ENCODE measurements around the gene SFTA2. TPM values are rescaled to one million over a fixed set of nuclear protein-coding genes. Genes with fewer than 3 reads are reported as not detected.
"Not testable (repeated sequence)": the region's sequence is repeated elsewhere in the genome, so short reads cannot be mapped to it uniquely, and the experiment has no call there.

SFTA2 gene
- total RNA-seq, 1 experiment from 2014 or later: not detected

DNA sequence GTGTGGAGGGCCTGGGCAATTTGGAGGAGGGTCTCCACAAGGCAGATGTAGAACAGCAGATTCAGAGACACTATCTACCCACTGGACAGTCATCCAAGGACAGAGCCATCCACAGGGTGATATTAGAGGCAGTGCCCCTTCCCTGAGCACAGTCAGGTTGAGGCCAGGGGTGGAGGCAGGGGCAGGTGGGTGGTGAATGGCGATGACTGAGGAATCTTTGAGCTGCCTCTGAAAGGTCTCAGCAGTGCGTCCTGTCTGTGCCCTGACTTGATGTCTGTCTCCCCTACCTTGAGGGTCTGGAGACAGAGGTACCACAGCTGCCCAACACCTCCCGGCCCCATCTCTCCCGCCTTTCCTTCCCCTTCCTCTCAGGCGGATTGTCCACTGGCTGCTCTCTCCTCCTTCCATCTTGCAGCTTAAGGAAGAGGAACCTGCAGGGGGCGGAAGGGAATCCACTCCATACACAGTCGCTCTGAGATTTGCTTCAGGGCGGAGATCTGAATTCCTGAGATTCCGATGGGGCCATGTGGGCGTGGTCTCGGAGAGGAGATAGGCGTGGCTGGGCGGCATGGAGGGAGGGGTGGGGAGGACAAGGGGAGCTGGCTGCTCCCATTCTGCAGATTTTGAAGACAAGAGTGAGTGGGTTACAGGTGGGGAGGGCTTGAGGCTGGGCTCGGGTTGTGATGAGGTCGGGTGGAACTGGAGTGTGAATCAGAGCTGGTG lies 10.5 kb upstream of the SFTA2 start:
- DNase-seq (ENCODE audit: low read depth): peak; percentile 93

DNA sequence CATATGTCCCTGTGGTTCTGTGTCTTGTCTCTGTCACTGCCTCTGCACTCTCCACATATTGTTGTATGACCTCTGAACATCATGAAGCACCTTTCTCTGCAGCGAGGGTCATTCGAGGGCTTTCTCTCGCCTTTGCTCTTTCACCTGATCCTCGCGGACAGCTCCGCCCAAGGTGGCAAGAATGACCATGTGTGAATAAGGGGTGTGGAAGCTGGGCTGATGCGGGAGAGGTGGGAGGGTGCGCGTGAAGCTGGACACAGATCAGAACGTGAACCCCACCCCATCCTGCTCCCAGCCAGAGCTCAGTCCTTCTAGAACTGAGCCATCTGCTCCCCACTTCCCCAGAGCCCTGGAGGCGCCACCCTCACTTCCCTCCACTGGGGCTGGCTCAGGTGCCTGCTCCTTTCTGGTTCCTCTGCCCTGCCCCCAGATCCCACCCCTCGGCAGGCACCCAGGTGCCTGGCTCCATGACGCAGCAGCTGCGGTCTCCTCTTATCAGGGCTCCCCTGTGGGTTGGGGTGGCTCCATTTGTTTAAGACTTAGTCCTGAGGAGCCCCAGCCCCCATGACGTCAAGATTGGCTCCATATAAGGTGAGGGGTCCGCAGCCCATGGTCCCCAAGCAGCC lies 8.5 kb upstream of the SFTA2 start, which contains the start of gene MUCL3:
Gene MUCL3 (plus strand): TSS at position 613 of the 626 bp plus-strand sequence. CDS start 27 bp downstream, outside the sequence.
- DNase-seq (ENCODE audit: low read depth): no peak

DNA sequence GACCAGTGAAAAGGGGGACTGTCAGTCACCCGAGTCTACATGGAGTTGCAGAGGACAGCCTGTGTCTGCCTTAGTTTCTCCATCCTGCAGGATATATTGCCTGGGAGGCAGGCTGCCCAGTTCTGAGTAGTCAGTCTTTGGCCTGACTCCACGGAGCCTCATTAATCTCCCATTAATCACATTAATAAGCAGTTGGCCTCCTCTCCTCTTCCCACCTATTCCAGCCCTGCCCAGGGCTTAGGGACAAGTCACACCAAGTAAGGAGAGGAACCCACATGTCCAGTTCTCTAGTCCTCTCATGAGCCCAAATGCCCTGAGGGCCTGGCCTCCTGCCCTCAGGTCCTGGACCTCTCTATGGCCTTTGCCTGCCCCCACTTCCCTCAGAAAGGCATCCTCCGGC lies 7.5 kb upstream of the SFTA2 start:
- DNase-seq (ENCODE audit: low read depth): peak; percentile 46

DNA sequence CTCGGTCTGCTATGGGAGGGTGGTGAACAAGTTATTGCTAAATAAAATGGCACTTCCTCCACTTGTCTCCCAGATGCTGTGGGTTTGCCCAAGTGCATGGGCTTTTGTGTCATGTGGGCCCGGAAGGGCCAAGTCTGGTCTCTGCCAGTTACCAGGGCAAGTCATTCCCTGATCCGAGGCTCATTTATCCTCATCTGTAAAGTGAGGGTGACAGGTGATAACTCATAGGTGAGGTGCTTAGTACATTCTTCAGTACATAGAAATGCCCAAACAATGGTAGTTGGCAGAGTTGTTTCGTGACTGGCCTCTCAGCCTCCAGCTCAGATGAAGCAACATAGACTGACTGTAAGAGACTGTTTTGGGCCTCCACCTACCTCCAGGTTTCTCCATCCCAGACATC lies 6.8 kb upstream of the SFTA2 start:
- DNase-seq (ENCODE audit: low read depth): no peak

DNA sequence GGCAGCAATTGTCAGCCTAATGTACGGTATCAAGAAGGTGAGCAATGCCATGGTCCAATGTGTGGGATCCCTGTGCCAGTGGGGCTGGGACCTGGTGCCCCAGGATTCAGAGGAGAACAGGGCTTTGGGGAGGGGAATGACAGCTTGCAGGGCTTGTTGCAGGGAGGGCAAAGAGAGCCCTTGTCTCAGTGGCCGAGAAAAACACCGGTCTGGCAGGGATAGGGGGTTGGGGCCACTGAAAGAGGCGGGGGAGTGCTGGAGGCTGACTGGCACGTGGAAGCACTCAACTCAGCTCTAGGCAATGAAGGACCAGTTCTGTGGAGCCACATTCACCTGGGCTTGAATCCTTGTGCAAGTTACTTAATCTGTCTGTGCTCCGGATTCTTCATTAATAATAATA lies 5.3 kb upstream of the SFTA2 start:
- DNase-seq (ENCODE audit: low read depth): no peak

DNA sequence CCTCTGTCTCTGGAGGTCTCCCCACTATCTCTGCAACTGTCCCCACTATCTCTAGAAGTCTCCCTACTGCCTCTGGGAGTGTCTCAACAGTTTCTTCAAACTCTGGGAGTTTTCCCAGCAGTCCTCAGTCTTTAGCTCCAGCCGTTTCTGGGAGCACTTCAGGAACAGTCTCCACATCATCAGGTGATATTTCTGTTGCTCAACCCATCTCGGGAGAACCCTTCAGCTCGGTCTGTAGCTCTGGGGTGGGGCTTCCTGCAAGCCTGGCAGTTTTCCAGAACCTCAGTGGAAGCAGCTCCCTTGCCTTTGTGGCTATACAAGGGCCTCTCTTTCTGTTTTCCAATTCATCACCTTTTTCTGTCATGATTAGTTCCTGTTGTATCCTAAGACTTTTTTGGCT lies 3.0 kb upstream of the SFTA2 start:
- no peak for DNase-seq (ENCODE audit: low read depth)

DNA sequence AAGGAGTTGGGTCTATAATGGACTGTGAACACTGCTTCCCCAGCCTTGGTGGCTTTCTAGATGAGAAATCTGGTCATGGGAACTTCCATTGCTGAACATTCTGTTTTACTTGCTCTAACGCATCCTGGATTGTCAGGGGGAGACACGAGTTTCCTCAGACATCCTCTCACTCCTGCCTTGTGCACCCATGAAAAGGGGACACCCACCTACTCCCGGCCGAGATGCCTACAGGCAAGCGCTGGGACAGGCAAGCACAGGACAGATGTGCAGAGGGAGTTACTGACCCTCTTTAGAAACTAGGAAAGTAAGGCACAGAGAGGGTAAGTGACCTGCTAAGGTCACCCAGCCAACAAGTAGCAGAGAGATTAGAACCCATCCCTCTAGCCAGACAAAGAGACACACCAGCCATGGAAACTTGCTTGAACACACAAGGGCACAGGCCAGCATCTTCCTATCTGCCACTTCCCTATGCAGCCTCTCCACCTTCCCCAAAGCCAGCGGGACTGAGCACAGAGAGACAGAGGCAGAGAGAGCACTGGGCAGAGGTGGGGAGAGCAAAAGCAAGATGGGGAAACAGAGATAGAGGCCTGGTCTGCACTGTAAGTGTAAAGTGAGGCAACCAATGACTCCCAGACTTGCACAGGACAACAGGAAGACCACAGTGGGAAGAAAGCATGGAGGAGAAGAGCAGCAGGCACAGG lies 845 bp upstream of the SFTA2 start:
- DNase-seq (ENCODE audit: low read depth): no peak

DNA sequence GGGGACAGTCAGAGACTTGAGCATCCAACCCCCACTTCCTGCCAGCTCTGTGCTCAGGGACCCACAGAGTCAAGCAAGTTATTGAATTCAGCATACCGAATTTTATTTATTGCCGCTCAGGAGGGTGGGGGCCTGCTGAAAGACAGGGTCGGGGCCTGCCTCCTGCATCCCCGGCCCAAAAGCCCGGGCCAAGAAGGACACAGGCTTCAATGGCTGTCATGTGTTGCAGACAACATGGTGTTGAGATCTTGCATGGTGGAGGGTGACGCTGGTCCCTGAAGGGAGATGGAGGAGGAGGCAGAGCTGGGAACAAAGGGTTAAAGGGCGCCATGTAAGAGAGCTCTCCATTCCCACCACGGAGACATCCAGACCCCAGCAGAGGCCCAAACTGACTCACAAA lies 698 bp downstream of the SFTA2 start:
- no peak for DNase-seq (ENCODE audit: low read depth)

DNA sequence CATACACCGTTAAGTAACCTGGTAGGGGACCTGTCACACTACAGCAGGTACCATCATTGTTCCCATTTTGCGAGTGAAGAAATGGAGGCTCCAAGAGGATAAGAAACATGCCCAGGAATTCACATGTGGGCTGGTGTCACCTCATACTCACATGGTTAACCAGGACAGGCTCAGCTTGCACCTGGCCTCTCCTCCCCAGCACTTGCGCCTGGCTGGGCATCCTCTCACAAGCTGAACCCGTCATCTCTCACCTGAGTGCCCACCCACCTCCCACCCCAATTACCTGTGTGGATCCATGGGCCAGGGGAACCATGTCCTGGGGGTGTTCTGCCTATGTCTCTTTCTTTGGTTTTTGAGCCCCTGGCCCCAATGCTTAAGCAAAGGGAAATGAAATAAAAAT lies 1.5 kb downstream of the SFTA2 start:
- DNase-seq (ENCODE audit: low read depth): no peak

DNA sequence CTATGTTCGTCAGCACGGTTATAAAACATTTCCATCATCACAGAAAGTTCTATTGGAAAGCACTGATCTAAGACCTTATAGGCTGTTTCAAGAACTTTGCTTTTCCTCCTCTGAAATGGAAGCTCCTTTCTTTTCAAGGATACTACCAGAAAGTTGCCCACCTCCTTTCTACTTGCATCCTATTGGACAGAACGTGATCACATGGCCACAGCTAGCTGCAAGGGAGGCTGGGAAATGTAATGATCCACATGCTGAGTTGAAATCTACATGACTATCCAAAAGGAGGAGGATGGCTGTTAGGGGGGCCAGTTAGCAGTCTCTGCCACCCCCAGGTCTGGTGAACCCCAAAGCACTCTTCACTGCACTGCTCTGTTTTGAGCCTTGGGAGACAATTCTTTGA lies 3.3 kb downstream of the SFTA2 start:
- no peak for DNase-seq (ENCODE audit: low read depth)

DNA sequence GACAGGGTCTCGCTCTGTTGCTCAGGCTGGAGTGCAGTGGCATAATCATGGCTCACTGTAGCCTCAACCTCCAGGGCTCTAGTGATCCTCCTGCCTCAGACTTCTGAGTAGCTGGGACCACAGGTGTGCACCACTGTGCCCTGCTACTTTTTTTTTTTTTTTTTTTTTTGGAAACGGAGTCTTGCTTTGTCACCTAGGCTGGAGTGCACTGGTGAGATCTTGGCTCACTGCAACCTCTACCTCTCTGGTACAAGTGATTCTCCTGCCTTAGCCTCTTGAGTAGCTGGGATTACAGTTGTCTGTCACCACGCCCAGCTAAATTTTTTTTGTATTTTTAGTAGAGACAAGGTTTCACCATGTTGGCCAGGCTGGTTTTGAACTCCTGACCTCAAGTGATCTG lies 4.9 kb downstream of the SFTA2 start:
- not testable (repeated sequence) for DNase-seq (ENCODE audit: low read depth)

DNA sequence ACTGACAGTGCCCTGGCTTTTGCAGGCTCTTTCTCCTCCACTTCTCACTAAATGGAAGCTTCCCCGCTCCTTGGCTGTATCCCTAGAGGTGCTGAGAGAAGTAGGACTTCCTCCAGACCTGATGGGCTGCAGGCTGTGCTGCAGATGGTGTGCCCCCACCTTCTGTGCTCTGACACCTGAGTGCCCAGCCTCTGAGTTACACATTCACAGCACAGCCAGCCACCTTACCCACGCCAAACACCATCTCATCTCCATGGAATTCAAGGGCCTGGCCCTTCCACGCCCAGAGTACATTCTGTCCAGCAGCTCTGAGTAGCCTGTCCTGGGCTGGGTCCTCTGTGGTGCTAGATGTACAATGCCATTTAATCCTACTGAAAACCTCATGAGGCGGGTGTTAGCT lies 5.3 kb downstream of the SFTA2 start:
- peak; percentile 43 for DNase-seq (ENCODE audit: low read depth)

DNA sequence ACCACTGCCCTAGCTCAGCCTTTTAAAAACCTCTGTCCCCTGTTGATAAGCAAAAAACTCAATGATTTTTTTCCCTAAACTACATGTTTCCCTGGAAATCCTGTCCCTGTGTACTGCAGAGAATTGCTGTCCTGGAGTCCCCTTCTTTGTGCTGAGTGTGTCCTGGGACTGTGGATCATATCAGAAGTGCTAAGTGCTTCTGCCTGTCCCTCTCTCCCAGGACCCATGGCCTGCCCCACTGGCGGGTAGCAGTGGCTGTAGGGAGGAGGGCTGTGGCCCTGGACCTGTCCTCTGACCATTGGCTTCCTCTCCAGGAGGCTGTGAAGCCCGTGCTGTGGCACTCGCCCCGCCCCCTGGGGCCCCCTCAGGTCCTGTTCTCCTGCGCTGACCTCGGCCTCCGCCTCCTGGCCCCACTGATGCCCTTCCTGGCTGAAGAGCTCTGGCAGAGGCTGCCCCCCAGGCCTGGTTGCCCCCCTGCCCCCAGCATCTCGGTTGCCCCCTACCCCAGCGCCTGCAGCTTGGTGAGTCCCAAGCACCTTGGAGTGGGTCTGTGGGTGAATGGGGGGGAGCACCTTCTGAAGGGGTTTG lies 7.8 kb downstream of the SFTA2 start:
- not testable (repeated sequence) for DNase-seq (ENCODE audit: low read depth)

DNA sequence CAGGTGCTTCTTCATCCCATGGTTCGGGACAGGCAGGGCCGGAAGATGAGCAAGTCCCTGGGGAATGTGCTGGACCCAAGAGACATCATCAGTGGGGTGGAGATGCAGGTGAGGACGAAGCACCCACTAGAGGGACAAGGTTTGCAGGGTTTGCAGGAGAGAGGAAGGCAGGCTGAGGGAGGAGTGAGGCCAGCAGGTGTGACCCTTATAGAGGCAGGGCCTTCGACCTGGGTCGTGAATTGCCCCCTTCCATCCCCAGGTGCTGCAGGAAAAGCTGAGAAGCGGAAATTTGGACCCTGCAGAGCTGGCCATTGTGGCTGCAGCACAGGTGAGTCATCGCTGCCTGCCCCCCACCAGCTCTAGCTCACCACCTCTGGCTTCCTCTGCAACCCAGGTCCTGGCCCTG lies 9.5 kb downstream of the SFTA2 start:
- peak; percentile 33 for DNase-seq (ENCODE audit: low read depth)

DNA sequence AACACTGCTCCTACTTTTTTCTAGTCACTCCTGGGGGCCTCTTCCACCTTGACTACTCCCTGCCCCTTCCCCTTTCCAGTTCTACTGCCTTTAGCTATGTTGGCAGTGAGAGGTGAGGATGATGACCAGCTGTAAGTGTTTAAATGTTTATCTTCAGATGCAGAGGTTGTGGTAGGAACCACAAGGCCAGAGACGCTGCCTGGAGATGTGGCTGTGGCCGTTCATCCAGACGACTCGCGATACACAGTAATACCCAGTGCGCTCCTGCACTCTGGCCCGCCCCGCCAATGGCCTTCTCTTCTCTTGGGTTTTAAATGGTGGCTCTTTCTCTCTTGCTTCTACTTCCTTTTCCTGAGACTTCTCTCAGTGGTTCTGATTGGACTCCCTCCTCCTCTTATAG lies 13.3 kb downstream of the SFTA2 start:
- DNase-seq (ENCODE audit: low read depth): no peak

DNA sequence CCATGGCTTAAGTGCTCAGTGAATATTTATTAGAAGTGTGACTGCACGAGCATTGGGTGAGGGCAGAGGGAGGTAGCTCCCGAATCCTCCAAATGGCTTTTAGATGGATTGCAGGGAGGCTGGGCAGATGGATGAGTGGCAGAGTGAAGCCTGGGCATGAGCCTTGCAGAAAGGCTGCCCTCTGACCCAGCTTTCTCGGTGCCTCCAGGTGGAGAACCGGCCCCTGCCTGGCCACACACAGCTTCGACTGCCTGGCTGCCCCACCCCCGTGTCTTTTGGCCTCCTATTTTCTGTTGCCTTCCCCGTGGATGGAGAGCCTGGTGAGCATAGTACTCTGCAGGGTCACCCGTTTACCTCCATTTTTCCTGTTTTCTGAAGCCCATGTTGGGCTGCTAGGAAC lies 14.5 kb downstream of the SFTA2 start:
- no peak for DNase-seq (ENCODE audit: low read depth)

DNA sequence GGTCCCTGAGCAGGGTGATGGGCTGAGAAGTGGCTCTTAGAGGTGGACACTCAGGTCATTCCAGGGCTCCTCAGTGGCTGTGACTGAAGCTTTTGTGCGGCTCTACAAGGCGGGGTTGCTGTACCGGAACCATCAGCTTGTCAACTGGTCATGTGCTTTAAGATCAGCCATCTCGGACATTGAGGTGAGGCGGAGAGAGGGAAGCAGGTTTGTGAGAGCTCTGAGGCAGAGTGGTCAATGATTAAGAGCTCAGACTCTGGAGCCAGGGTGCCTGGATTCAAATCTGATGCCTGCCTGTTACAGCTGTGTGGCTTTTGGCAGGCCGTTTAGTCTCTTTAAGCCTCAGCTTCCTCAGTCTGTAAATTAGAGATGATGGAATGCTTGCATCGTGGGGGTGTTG lies 14.9 kb downstream of the SFTA2 start:
- no peak for DNase-seq (ENCODE audit: low read depth)

DNA sequence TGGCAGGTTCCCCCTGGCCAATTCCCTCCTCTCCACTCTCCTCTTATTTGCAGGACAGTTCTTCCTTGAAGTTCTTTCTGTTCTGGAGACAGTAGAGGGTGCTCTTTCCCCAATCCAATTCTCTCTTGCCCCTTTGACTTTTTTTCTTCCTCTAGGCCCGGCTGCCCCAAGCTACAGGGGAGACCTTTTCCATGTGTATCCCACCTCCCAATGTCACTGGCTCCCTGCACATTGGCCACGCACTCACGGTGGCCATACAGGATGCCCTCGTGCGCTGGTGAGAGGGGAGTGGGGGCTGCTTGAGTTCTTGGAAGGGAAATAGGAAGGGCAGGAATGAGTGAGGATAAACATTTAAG lies 16.4 kb downstream of the SFTA2 start:
- peak; percentile 79 for DNase-seq (ENCODE audit: low read depth)

DNA sequence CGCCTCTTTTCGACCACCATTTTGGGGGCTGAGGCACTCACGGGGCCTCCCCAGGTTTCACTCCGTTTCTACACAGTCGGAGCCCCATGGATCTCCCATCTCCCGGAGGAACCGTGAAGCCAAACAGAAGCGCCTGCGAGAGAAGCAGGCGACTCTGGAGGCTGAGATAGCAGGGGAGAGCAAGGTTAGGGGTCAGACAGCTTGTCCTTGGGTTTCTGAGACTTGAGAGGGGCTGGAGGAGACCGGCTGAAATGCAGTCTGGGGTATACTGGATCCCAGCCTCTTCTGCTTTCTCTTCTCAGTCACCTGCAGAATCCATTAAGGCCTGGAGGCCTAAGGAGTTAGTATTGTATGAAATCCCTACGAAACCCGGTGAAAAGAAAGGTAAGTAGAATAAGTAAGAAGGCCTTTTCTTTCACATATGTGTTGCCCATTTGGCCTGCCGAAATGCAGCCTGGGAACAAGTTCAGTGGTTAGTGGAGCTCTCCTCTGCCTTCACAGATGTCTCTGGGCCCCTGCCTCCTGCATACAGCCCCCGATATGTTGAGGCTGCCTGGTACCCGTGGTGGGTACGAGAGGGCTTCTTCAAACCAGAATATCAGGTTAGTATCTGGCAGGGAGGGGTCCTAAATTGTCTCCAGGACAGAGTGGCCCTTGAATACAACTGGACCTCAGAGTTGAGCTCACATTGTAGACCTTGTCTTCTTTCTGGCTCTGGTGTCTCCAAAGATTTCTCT lies 16.9 kb downstream of the SFTA2 start:
- no peak for DNase-seq (ENCODE audit: low read depth)

DNA sequence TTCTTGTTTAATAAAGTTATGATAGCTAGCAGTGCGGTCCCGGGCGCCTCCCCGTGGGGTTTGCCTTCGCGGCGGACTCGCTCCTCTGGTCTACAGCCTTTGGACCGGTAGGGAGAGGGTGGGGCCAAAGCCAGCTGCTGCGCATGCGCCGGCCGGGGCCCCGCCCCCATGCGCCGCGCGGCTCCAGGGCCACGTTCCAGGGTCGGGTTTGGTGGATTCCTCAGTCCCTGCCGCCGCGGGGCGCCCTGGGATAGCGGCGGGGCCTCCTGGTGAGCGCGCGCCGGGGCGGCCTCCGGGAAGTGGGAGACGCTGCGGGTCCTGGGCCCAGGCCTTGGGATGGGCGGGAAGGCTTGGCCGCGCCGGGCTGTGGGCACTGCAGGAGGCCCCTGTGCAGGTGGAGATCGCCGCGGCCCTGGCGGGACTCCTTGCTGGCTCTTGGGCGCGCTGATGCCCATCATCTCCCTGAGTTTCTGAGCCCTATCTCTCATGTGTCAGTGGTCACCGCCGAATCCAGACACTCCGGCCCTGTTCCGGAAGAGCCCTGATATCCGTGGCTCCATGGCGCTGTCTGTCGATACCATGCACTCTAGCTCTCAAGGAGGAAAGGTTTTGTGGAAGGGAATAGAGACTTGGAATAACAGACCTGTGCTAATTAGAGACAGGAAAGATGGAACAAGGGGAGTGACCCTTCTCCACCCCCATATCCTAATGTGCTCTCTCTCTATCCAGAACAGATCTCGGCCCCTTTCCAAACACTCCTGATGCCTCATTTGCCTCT lies 17.7 kb downstream of the SFTA2 start, which contains the start of gene VARS2:
Gene VARS2 (plus strand): TSS at position 163 of the 778 bp plus-strand sequence. CDS start 599 bp downstream, at position 762.
- DNase-seq (ENCODE audit: low read depth): peak; percentile 94

DNA sequence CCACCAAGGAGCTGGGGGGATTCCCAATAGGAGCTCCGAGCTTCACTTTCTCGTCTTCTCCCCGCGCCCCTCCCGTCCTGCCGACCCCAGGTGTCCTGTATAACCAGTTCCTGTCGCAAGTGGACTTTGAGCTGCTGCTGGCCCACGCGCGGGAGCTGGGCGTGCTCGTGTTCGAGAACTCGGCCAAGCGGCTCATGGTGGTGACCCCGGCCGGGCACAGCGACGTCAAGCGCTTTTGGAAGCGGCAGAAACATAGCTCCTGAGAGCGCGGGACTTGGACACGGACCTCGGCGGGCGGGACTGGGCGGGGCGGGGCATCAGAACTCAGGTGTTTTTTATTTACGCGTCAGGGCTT lies 18.3 kb downstream of the SFTA2 start:
- DNase-seq (ENCODE audit: low read depth): no peak
